HG02938 (cell line): ENCODE data around the gene LRRC75B.
"Not testable (repeated sequence)": the region's sequence is repeated elsewhere in the genome, so short reads cannot be mapped to it uniquely, and the experiment has no call there.

Experiments
- ATAC-seq: cut with Tn5 transposase; IDR thresholded peaks from one replicate; pipeline ENCODE4 v1.9.1; 2021; ENCODE audit warnings: mild to moderate bottlenecking, moderate library complexity; ENCODE audit not compliant: unreplicated experiment

The LRRC75B gene

GRCh38 chr22:24602847-24603769, 10.2 kb upstream of the LRRC75B start, which contains the start of gene GGT1:
TSS of gene GGT1 (plus strand) at chr22:24603193. CDS start at chr22:24611082, 7,889 bp downstream.
- not testable (repeated sequence) for ATAC-seq

- ATAC-seq, result not testable (repeated sequence)
Measured at GRCh38 chr22:24602105-24602749, 9.4 kb upstream of the LRRC75B start.

- ATAC-seq, result no peak
Measured at GRCh38 chr22:24601217-24602104, 8.6 kb upstream of the LRRC75B start.

- not testable (repeated sequence) for ATAC-seq
Measured at GRCh38 chr22:24599958-24600715, 7.3 kb upstream of the LRRC75B start.

GRCh38 chr22:24599514-24599913, 6.6 kb upstream of the LRRC75B start:
- ATAC-seq, result no peak

GRCh38 chr22:24597076-24597475, 4.2 kb upstream of the LRRC75B start:
- ATAC-seq, result not testable (repeated sequence)

GRCh38 chr22:24595863-24596262, 3.0 kb upstream of the LRRC75B start:
- ATAC-seq, result no peak

- no peak for ATAC-seq
Measured at GRCh38 chr22:24595228-24595627, 2.4 kb upstream of the LRRC75B start.

GRCh38 chr22:24594569-24595120, 1.8 kb upstream of the LRRC75B start:
- no peak for ATAC-seq

- no peak for ATAC-seq
Measured at GRCh38 chr22:24593836-24594568, 1.1 kb upstream of the LRRC75B start.

- ATAC-seq, result not testable (repeated sequence)
Measured at GRCh38 chr22:24593559-24593835, 624 bp upstream of the LRRC75B start.

- ATAC-seq, result no peak
Measured at GRCh38 chr22:24592058-24592850, 619 bp downstream of the LRRC75B start.

- ATAC-seq, result no peak
Measured at GRCh38 chr22:24591286-24591830, 1.5 kb downstream of the LRRC75B start.

- no peak for ATAC-seq
Measured at GRCh38 chr22:24590596-24591173, 2.2 kb downstream of the LRRC75B start.

GRCh38 chr22:24589518-24590030, 3.3 kb downstream of the LRRC75B start:
- ATAC-seq, result no peak

GRCh38 chr22:24588757-24589481, 4.0 kb downstream of the LRRC75B start:
- ATAC-seq, result no peak

- ATAC-seq, result no peak
Measured at GRCh38 chr22:24588381-24588756, 4.5 kb downstream of the LRRC75B start.
